Activated naive CD8-positive, alpha-beta T cell (primary cell): ENCODE results near the gene MAPK8.

ENCODE experiments used
- H3K27ac Mint-ChIP-seq: one replicate; pipeline ENCODE4 v1.8.0; 2021; ENCODE audit warnings: mixed read lengths
- H3K27me3 Mint-ChIP-seq: one replicate; pipeline ENCODE4 v1.8.0; 2021; ENCODE audit warnings: mixed read lengths
- H3K36me3 Mint-ChIP-seq: one replicate; pipeline ENCODE4 v1.8.0; 2021; ENCODE audit warnings: mixed read lengths
- H3K4me1 Mint-ChIP-seq: one replicate; pipeline ENCODE4 v1.8.0; 2021; ENCODE audit warnings: low read depth, mixed read lengths
- H3K4me3 Mint-ChIP-seq: one replicate; pipeline ENCODE4 v1.8.0; 2021; ENCODE audit warnings: mild to moderate bottlenecking, mixed read lengths
- H3K9me3 Mint-ChIP-seq: one replicate; pipeline ENCODE4 v1.8.0; 2021; ENCODE audit warnings: low read depth, mixed read lengths

The MAPK8 gene

GRCh38 chr10:48400129-48400849 is 93.8 kb downstream of the MAPK8 start:
- no peaks in the 10 kb centered on the region for H3K27me3 Mint-ChIP-seq
- H3K4me3 Mint-ChIP-seq = no peak overlapping the region
- peaks cover 23% of the 10 kb centered on the region for H3K4me1 Mint-ChIP-seq
- H3K36me3 Mint-ChIP-seq = peaks cover 8% of the 10 kb centered on the region
- H3K9me3 Mint-ChIP-seq = no peaks in the 10 kb centered on the region
- peak overlapping the region; percentile 25 for H3K27ac Mint-ChIP-seq

GRCh38 chr10:48400850-48401220 is 94.4 kb downstream of the MAPK8 start:
- H3K27me3 Mint-ChIP-seq = no peaks in the 10 kb centered on the region
- H3K9me3 Mint-ChIP-seq = no peaks in the 10 kb centered on the region
- no peak overlapping the region for H3K4me3 Mint-ChIP-seq
- H3K36me3 Mint-ChIP-seq = peaks cover 8% of the 10 kb centered on the region
- no peak overlapping the region for H3K27ac Mint-ChIP-seq
- peaks cover 21% of the 10 kb centered on the region for H3K4me1 Mint-ChIP-seq

GRCh38 chr10:48404646-48405045 is 98.2 kb downstream of the MAPK8 start:
- no peaks in the 10 kb centered on the region for H3K9me3 Mint-ChIP-seq
- H3K27ac Mint-ChIP-seq = no peak overlapping the region

GRCh38 chr10:48406204-48406603 is 99.7 kb downstream of the MAPK8 start:
- Mint-ChIP-seq H3K27me3 (no peaks in the 10 kb centered on the region), H3K4me1 (peaks cover 2% of the 10 kb centered on the region), H3K36me3 (peaks cover 21% of the 10 kb centered on the region), H3K9me3 (peaks cover 4% of the 10 kb centered on the region), H3K27ac (no peak overlapping the region), H3K4me3 (no peak overlapping the region)

More at GRCh38 chr10:48404646-48405045, 98.2 kb downstream of the MAPK8 start:
- Mint-ChIP-seq H3K4me3 (no peak overlapping the region), H3K4me1 (peaks cover 14% of the 10 kb centered on the region), H3K36me3 (peaks cover 8% of the 10 kb centered on the region), H3K27me3 (no peaks in the 10 kb centered on the region)

DNA sequence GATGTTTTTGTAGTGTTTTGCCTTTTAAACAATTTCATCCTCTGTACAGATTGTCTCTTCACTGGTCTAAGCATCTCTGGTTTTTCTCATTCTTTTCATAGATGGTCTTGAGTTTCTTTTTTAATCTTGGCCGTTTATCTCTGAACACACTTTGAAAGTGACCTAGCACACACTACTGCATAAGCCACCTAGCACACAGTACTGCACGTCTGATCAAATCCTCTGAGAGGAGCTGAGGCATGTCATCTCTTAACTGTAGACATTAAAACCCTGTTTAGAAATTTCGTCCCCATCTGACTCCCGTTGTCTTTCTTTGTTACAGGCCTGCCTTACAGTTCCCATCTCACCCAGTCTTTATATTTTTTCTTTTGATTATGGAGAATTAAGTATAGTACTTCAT is 100.2 kb downstream of the MAPK8 start:
- H3K4me1 Mint-ChIP-seq = peaks cover 2% of the 10 kb centered on the region
- no peak overlapping the region for H3K27ac Mint-ChIP-seq
- H3K27me3 Mint-ChIP-seq = no peaks in the 10 kb centered on the region
- peaks cover 21% of the 10 kb centered on the region for H3K36me3 Mint-ChIP-seq
- H3K4me3 Mint-ChIP-seq = no peak overlapping the region
- peaks cover 4% of the 10 kb centered on the region for H3K9me3 Mint-ChIP-seq

GRCh38 chr10:48410503-48410902 is 104.0 kb downstream of the MAPK8 start:
- no peaks in the 10 kb centered on the region for H3K27me3 Mint-ChIP-seq
- H3K4me3 Mint-ChIP-seq = no peak overlapping the region

DNA sequence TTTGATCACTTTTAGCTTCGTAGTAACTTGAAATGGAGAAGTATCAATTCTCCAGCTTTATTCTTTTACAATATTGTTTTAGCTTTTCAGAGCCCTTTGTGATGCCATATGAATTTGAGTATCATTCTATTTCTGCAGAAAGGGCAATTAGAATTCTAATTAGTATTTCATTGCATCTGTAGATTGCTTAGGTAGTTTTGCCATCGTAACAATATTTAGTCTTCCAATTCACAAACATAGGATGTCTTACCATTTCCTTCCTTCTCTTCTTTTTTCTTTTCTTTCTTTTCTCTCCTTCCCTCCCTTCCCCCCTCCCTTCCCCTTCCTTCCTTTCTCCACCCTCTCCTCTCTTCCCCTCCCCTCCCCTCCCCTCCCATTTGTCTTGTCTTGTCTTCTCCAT is 105.0 kb downstream of the MAPK8 start:
- no peak overlapping the region for H3K27ac Mint-ChIP-seq
- no peak overlapping the region for H3K4me3 Mint-ChIP-seq
- H3K9me3 Mint-ChIP-seq = peaks cover 17% of the 10 kb centered on the region

More at GRCh38 chr10:48410503-48410902, 104.0 kb downstream of the MAPK8 start:
- no peak overlapping the region for H3K27ac Mint-ChIP-seq
- peaks cover 6% of the 10 kb centered on the region for H3K4me1 Mint-ChIP-seq
- peaks cover 17% of the 10 kb centered on the region for H3K9me3 Mint-ChIP-seq
- peaks cover 38% of the 10 kb centered on the region for H3K36me3 Mint-ChIP-seq

DNA sequence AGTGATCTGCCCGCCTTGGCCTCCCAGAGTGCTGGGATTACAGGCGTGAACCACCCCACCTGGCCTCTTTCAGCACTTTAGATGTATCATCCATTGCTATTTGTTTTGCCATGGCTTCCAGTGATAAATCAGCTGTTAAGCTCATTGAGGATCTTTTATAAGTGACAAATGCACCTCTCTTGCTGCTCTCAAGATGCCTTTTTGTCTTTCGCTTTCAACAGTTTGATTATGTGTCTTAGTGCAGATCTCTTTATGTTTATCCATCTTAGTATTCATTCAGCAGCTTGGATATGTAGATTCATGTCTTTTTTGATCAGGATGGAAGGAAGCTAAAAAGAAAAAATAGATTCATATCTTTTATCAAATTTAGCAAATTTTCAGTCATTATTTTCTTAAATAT is 105.6 kb downstream of the MAPK8 start:
- peaks cover 43% of the 10 kb centered on the region for H3K36me3 Mint-ChIP-seq
- H3K27me3 Mint-ChIP-seq = no peaks in the 10 kb centered on the region
- peaks cover 3% of the 10 kb centered on the region for H3K4me1 Mint-ChIP-seq
- H3K4me3 Mint-ChIP-seq = no peak overlapping the region
- no peak overlapping the region for H3K27ac Mint-ChIP-seq
- peaks cover 17% of the 10 kb centered on the region for H3K9me3 Mint-ChIP-seq

More for the DNA sequence above, 105.0 kb downstream of the MAPK8 start:
- Mint-ChIP-seq H3K27me3 (no peaks in the 10 kb centered on the region), H3K36me3 (peaks cover 43% of the 10 kb centered on the region), H3K4me1 (peaks cover 3% of the 10 kb centered on the region)

- no peaks in the 10 kb centered on the region for H3K27me3 Mint-ChIP-seq
- H3K4me1 Mint-ChIP-seq = peaks cover 3% of the 10 kb centered on the region
- peaks cover 17% of the 10 kb centered on the region for H3K9me3 Mint-ChIP-seq
- peaks cover 43% of the 10 kb centered on the region for H3K36me3 Mint-ChIP-seq
- no peak overlapping the region for H3K27ac Mint-ChIP-seq
- no peak overlapping the region for H3K4me3 Mint-ChIP-seq
These were observed 106.5 kb downstream of the MAPK8 start for GRCh38 chr10:48412933-48413332.

DNA sequence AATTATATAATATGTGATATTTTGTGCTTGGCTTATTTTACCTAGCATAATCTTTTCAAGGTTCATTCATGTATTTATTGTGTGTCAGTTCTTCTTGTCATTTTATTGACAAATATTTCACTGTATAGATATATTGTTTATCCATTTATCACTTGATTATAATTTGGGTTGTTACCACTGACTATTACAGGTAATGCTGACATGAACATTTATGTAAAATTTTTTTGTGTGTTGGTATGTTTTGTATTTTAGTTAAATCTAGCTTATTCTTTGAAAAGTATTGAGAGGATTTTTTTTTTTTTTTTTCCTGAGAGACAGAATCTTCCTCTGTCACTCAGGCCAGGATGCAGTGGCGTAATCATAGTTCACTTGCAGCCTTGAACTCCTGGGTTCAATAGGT is 107.7 kb downstream of the MAPK8 start:
- Mint-ChIP-seq H3K4me3 (no peak overlapping the region), H3K9me3 (peaks cover 17% of the 10 kb centered on the region), H3K36me3 (peaks cover 45% of the 10 kb centered on the region), H3K27me3 (no peaks in the 10 kb centered on the region), H3K27ac (no peak overlapping the region), H3K4me1 (peaks cover 3% of the 10 kb centered on the region)

- Mint-ChIP-seq H3K4me1 (peaks cover 3% of the 10 kb centered on the region), H3K9me3 (peaks cover 17% of the 10 kb centered on the region), H3K36me3 (peaks cover 44% of the 10 kb centered on the region), H3K27ac (no peak overlapping the region), H3K27me3 (no peaks in the 10 kb centered on the region), H3K4me3 (no peak overlapping the region)
These were observed 108.3 kb downstream of the MAPK8 start for GRCh38 chr10:48414778-48415177.

- no peaks in the 10 kb centered on the region for H3K27me3 Mint-ChIP-seq
- H3K27ac Mint-ChIP-seq = no peak overlapping the region
- H3K4me1 Mint-ChIP-seq = peaks cover 3% of the 10 kb centered on the region
- peaks cover 36% of the 10 kb centered on the region for H3K36me3 Mint-ChIP-seq
- H3K4me3 Mint-ChIP-seq = no peak overlapping the region
- H3K9me3 Mint-ChIP-seq = peaks cover 13% of the 10 kb centered on the region
These were observed 110.2 kb downstream of the MAPK8 start for GRCh38 chr10:48416584-48417232.

DNA sequence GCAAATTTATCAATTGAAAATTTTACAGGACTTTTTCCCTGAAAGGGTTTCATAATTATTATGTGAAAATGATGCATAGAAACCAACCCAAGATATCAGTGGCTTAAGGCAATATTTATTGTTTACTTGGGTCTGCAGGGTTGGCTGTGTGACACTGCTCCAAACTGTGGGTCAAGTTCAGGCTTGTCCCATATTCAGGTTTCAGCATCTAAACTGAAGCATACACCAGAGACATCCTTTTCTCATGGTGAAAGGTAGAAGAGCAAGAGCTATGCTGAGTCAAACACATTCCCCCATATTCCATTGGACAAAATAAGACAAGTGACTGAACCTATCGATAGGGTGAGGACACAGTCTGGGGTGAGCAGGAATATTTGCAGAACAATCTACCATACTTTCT is 110.9 kb downstream of the MAPK8 start:
- Mint-ChIP-seq H3K4me3 (no peak overlapping the region), H3K9me3 (peaks cover 8% of the 10 kb centered on the region), H3K27ac (no peak overlapping the region), H3K27me3 (no peaks in the 10 kb centered on the region), H3K4me1 (peaks cover 3% of the 10 kb centered on the region), H3K36me3 (peaks cover 33% of the 10 kb centered on the region)

DNA sequence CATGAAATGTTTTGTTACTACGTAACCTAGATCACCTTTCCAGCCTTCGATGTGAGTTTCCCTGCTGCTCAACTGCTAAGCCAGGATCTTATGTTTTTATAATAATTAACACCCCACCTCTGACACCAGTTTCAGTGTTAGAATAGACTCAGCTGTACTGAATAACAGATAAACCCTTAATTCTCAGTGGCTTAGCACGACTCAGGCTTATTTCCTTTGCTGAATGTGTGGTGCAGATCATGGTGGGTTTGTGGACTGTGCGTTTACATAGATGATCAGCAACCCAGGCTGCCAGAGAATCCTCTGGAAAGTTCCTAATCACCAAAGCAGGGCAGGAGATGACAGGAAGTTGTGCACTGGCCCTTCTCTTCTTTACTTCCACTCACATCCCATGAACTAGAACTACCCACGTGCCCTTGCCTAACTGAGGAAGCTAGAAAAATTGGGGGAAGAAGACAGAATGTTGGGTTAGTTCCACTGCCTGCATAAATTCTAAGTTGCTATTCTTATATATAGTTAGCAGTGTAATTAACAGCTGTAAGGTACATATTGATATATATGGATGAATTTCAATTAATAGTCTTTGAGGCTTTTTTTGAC is 111.8 kb downstream of the MAPK8 start:
- no peaks in the 10 kb centered on the region for H3K9me3 Mint-ChIP-seq
- peaks cover 1% of the 10 kb centered on the region for H3K4me1 Mint-ChIP-seq
- no peak overlapping the region for H3K4me3 Mint-ChIP-seq
- peaks cover 26% of the 10 kb centered on the region for H3K36me3 Mint-ChIP-seq
- H3K27ac Mint-ChIP-seq = no peak overlapping the region
- no peaks in the 10 kb centered on the region for H3K27me3 Mint-ChIP-seq

- no peaks in the 10 kb centered on the region for H3K9me3 Mint-ChIP-seq
- H3K27me3 Mint-ChIP-seq = no peaks in the 10 kb centered on the region
- peaks cover 22% of the 10 kb centered on the region for H3K36me3 Mint-ChIP-seq
- no peak overlapping the region for H3K4me3 Mint-ChIP-seq
- no peaks in the 10 kb centered on the region for H3K4me1 Mint-ChIP-seq
- no peak overlapping the region for H3K27ac Mint-ChIP-seq
These were observed 113.2 kb downstream of the MAPK8 start for GRCh38 chr10:48419714-48420113.
